Stimulated activated CD4-positive, alpha-beta T cell treated with anti-CD3 and anti-CD28 coated beads, TNF-alpha, amount 100 ng/mL, for 48 hours (primary cell): Measurements from ENCODE around the gene TNP2.
"Not testable (repeated sequence)": the region's sequence is repeated elsewhere in the genome, so short reads cannot be mapped to it uniquely, and the experiment has no call there.

Experiments
- DNase-seq, 3 donors: peaks; one replicate each; pipeline ENCODE4 v3.0.0-alpha.2; 2020; ENCODE audit warnings: low read depth in 3 of 3

Gene TNP2

GRCh38 chr16:11300560-11300892, 31.4 kb upstream of the TNP2 start:
- DNase-seq: no peak

GRCh38 chr16:11299865-11300559, 30.9 kb upstream of the TNP2 start:
- DNase-seq: no peak

GRCh38 chr16:11298950-11299547, 29.9 kb upstream of the TNP2 start:
- not testable (repeated sequence) for DNase-seq

GRCh38 chr16:11298143-11298900, 29.2 kb upstream of the TNP2 start:
- no peak for DNase-seq

- DNase-seq: peak; percentile 30 to 55 (median 43)
These were observed 28.5 kb upstream of the TNP2 start for GRCh38 chr16:11297492-11298142.

GRCh38 chr16:11296706-11297491, 27.8 kb upstream of the TNP2 start:
- no peak for DNase-seq

GRCh38 chr16:11296351-11296705, 27.2 kb upstream of the TNP2 start:
- no peak for DNase-seq

- DNase-seq: no peak
These were observed 26.5 kb upstream of the TNP2 start for GRCh38 chr16:11295672-11296071.

- DNase-seq: no peak
These were observed 23.1 kb upstream of the TNP2 start for GRCh38 chr16:11292076-11292748.

GRCh38 chr16:11291091-11291703, 22.1 kb upstream of the TNP2 start:
- no peak for DNase-seq

GRCh38 chr16:11290102-11290893, 21.2 kb upstream of the TNP2 start:
- no peak for DNase-seq

- not testable (repeated sequence) for DNase-seq
These were observed 20.6 kb upstream of the TNP2 start for GRCh38 chr16:11289696-11290095.

- no peak for DNase-seq
These were observed 20.1 kb upstream of the TNP2 start for GRCh38 chr16:11289202-11289601.

GRCh38 chr16:11285842-11286241, 16.7 kb upstream of the TNP2 start:
- DNase-seq: no peak

GRCh38 chr16:11283820-11284248, 14.7 kb upstream of the TNP2 start:
- DNase-seq: no peak

- DNase-seq: no peak
These were observed 11.7 kb upstream of the TNP2 start, which contains the start of gene PRM1 for GRCh38 chr16:11280616-11281522. PRM1 (minus strand) TSS chr16:11281330; CDS start chr16:11281238, 92 bp downstream.

GRCh38 chr16:11278681-11279628, 9.8 kb upstream of the TNP2 start:
- DNase-seq: no peak
